IMR-90 (cell line): Measurements from ENCODE around the gene MIER3. TPM values are rescaled to one million over a fixed set of nuclear protein-coding genes. Genes with fewer than 3 reads are reported as not detected.
A peak's percentile ranks its signal among the peaks of the same experiment; 100 is the strongest.

ENCODE experiments used
- ATAC-seq: fragments of 200-7000 bp; cut with Tn5 transposase; 2 replicates; pipeline ENCODE4 v1.9.1; 2020; ENCODE audit warnings: low read depth, mild to moderate bottlenecking, moderate library complexity
- BruUV-seq: library from RNA; stranded (reverse); fragments of 400-500 nt; replicated peaks from 2 replicates; lab custom pipeline; 2021; lab: Mats Ljungman, UMichigan
- CTCF ChIA-PET: fragments of 300-600 bp; formaldehyde crosslinking; extraction: SDS; loops from one replicate; lab custom pipeline; 2021; ENCODE audit warnings: antibody characterized with exemption; lab: Yijun Ruan, JAX
- POLR2A ChIA-PET: fragments of 300-600 bp; sonication (Branson Sonifier 250); formaldehyde crosslinking; loops from one replicate; lab custom pipeline; 2022; ENCODE audit warnings: antibody characterized with exemption; ENCODE audit not compliant: unreplicated experiment; lab: Charles Lee
- DNase-seq: peaks from one replicate; pipeline ENCODE4 v3.0.0; 2013
- H2AFZ ChIP-seq: replicated peaks from 2 replicates; pipeline ENCODE3; 2013; ENCODE audit warnings: low read length, mild to moderate bottlenecking; ENCODE audit not compliant: poor library complexity
- H2AK5ac ChIP-seq: 2 replicates; pipeline ENCODE4 v1.6.1; 2013; ENCODE audit warnings: low read depth, low read length, inconsistent platforms
- H2AK9ac ChIP-seq: replicated peaks from 2 replicates; pipeline ENCODE3; 2013; ENCODE audit warnings: mild to moderate bottlenecking, low read depth, low read length, moderate library complexity; ENCODE audit not compliant: poor library complexity
- H2BK120ac ChIP-seq: 2 replicates; pipeline ENCODE4 v1.6.1; 2013; ENCODE audit warnings: low read depth, low read length, inconsistent platforms
- H2BK15ac ChIP-seq: 3 replicates; pipeline ENCODE4 v1.6.1; 2013; ENCODE audit warnings: low read depth, low read length, inconsistent platforms
- H2BK20ac ChIP-seq: 2 replicates; pipeline ENCODE4 v1.6.1; 2013; ENCODE audit warnings: low read depth, mild to moderate bottlenecking, inconsistent platforms, low read length, moderate library complexity
- H2BK5ac ChIP-seq: 2 replicates; pipeline ENCODE4 v1.6.1; 2013; ENCODE audit warnings: mild to moderate bottlenecking, low read depth, low read length, inconsistent platforms; ENCODE audit not compliant: poor library complexity, severe bottlenecking
- H3K14ac ChIP-seq: replicated peaks from 2 replicates; pipeline ENCODE4 v1.6.1; 2013; ENCODE audit warnings: low read depth, low read length, inconsistent platforms
- H3K18ac ChIP-seq: 2 replicates; pipeline ENCODE4 v1.6.1; 2013; ENCODE audit warnings: low read depth, low read length, control low read depth
- H3K23ac ChIP-seq: 2 replicates; pipeline ENCODE4 v1.6.1; 2013; ENCODE audit warnings: low read depth, low read length, inconsistent platforms
- H3K27ac ChIP-seq: 2 replicates; pipeline ENCODE4 v1.5.1; 2013; ENCODE audit warnings: mild to moderate bottlenecking, control low read depth, low read length; ENCODE audit not compliant: insufficient read depth
- H3K27me3 ChIP-seq: 2 replicates; pipeline ENCODE4 v1.6.1; 2013; ENCODE audit warnings: low read length; ENCODE audit not compliant: control insufficient read depth, insufficient read depth
- H3K36me3 ChIP-seq: 2 replicates; pipeline ENCODE4 v1.6.1; 2013; ENCODE audit warnings: low read length, mixed read lengths; ENCODE audit not compliant: control insufficient read depth, insufficient read depth
- H3K4ac ChIP-seq: 2 replicates; pipeline ENCODE4 v1.6.1; 2013; ENCODE audit warnings: low read depth, low read length, inconsistent platforms
- H3K4me1 ChIP-seq: 2 replicates; pipeline ENCODE4 v1.6.1; 2013; ENCODE audit warnings: low read length, mixed read lengths; ENCODE audit not compliant: control insufficient read depth, insufficient read depth
- H3K4me2 ChIP-seq: 2 replicates; pipeline ENCODE4 v1.6.1; 2013; ENCODE audit warnings: low read depth, mild to moderate bottlenecking, control low read depth, low read length, moderate library complexity
- H3K4me3 ChIP-seq: 2 replicates; pipeline ENCODE4 v1.5.1; 2013; ENCODE audit warnings: low read depth, mild to moderate bottlenecking, control low read depth, low read length, moderate library complexity; ENCODE audit not compliant: insufficient read depth
- H3K56ac ChIP-seq: 2 replicates; pipeline ENCODE4 v1.6.1; 2013; ENCODE audit warnings: low read length, inconsistent platforms; ENCODE audit not compliant: insufficient read depth; ENCODE audit errors: extremely low read depth
- H3K79me1 ChIP-seq, 2 experiments: 2 replicates each; pipeline ENCODE4 v1.6.1; 2013; ENCODE audit warnings: low read length in 2 of 2, inconsistent platforms in 1 of 2, low read depth in 1 of 2
- H3K9ac ChIP-seq: 2 replicates; pipeline ENCODE4 v1.6.1; 2013; ENCODE audit warnings: low read depth, low read length, control low read depth
- H3K9me1 ChIP-seq: 2 replicates; pipeline ENCODE4 v1.6.1; 2013; ENCODE audit warnings: low read length, inconsistent platforms; ENCODE audit not compliant: insufficient read depth
- H3K9me3 ChIP-seq: 2 replicates; pipeline ENCODE4 v1.6.1; 2013; ENCODE audit warnings: low read length; ENCODE audit not compliant: control insufficient read depth, insufficient read depth
- H4K20me1 ChIP-seq: 2 replicates; pipeline ENCODE4 v1.6.1; 2013; ENCODE audit warnings: low read length, inconsistent platforms; ENCODE audit not compliant: insufficient read depth
- H4K5ac ChIP-seq: 2 replicates; pipeline ENCODE4 v1.6.1; 2013; ENCODE audit warnings: mild to moderate bottlenecking, low read depth, low read length, control low read depth
- H4K8ac ChIP-seq, 2 experiments: 2 replicates each; pipeline ENCODE4 v1.6.1; 2013; ENCODE audit warnings: low read depth in 2 of 2, low read length in 2 of 2, control low read depth in 1 of 2, inconsistent platforms in 1 of 2
- H4K91ac ChIP-seq: 2 replicates; pipeline ENCODE4 v1.6.1; 2013; ENCODE audit warnings: low read depth, low read length, inconsistent platforms; ENCODE audit not compliant: insufficient read depth
- CEBPB ChIP-seq: IDR thresholded peaks from 2 replicates; pipeline ENCODE4 v1.6.1; 2012; ENCODE audit warnings: low read depth, low read length, improper control_type of control experiment
- ELK1 ChIP-seq: fragments of 150-350 bp; IDR thresholded peaks from 2 replicates; pipeline ENCODE4 v1.6.1; 2016; ENCODE audit warnings: low read depth, mild to moderate bottlenecking, low read length, moderate library complexity, borderline replicate concordance
- FOS ChIP-seq: fragments of 150-350 bp; IDR thresholded peaks from 2 replicates; pipeline ENCODE4 v1.6.1; 2016; ENCODE audit warnings: low read depth, low read length
- NFE2L2 ChIP-seq: fragments of 150-350 bp; IDR thresholded peaks from 2 replicates; pipeline ENCODE4 v1.6.1; 2016; ENCODE audit warnings: low read depth, mild to moderate bottlenecking, low read length
- RAD21 ChIP-seq: IDR thresholded peaks from 2 replicates; pipeline ENCODE4 v1.6.1; 2012; ENCODE audit warnings: low read length, improper control_type of control experiment
- WGBS, 2 experiments: methylation state at CpG; one replicate each; pipeline versions ENCODE4 v1.1.5 to v1.1.7; 2013; ENCODE audit warnings: missing lambda C conversion rate in 2 of 2; ENCODE audit not compliant: insufficient read length in 1 of 2; ENCODE audit errors: extremely low coverage in 2 of 2; 5-methylcytosine and 5-hydroxymethylcytosine counted together
- dilution Hi-C: fragments of 300-500 bp; cut with HindIII; formaldehyde crosslinking; loops from one replicate; pipeline ENCODE4 v1.14.3; 2018; ENCODE audit warnings: low sequenced_read_pairs; ENCODE audit not compliant: unreplicated experiment
- in situ Hi-C: fragments of 300-500 bp; cut with MboI; formaldehyde crosslinking; loops from 3 replicates; pipeline ENCODE4 v1.14.3; 2019; ENCODE audit warnings: low sequenced_read_pairs, inconsistent platforms, mixed read lengths
- intact Hi-C: fragments of 100-400 bp; cut with micrococcal nuclease; formaldehyde crosslinking; loops from 2 replicates; pipeline ENCODE4 v1.10.0; 2022
- polyA plus RNA-seq, 3 experiments: library from polyadenylated mRNA; depleted of rRNA; stranded (reverse); fragments of >200 nt; gene quantifications; 2 replicates each; pipeline ENCODE4 v1.2.3, GENCODE V29; 2012; ENCODE audit warnings: low replicate concordance in 1 of 3
- total RNA-seq: library from RNA; depleted of rRNA; stranded (reverse); fragments of >200 nt; gene quantifications from 2 replicates; pipeline ENCODE4 v1.2.3, GENCODE V29; 2012

Gene MIER3
- total and polyA plus RNA-seq, 2 of the 4 experiments (the other 2 are of a cell fraction), result 6.4 to 22.9 TPM

- CTCF ChIA-PET, result no interaction called here
- Histone ChIP-seq H3K4me3 (no peak overlapping the region), H3K27ac (no peak overlapping the region), H4K91ac (no peak overlapping the region), H3K9me3 (no peaks in the 10 kb centered on the region), H3K79me1 (peaks cover 6 to 9% of the 10 kb centered on the region in 2 experiments; a peak in 3 of 4 replicates), H3K4ac (no peak overlapping the region), H3K4me1 (no peaks in the 10 kb centered on the region), H4K8ac (no peak overlapping the region), H3K9ac (no peak overlapping the region), H3K27me3 (no peaks in the 10 kb centered on the region), H4K5ac (no peak overlapping the region), H4K20me1 (no peaks in the 10 kb centered on the region), H2AFZ (no peak overlapping the region), H3K4me2 (no peak overlapping the region), H2BK15ac (no peak overlapping the region), H2BK120ac (no peak overlapping the region), H3K18ac (no peak overlapping the region), H3K14ac (no peak overlapping the region), H2BK5ac (no peak overlapping the region), H3K56ac (no peak overlapping the region), H3K36me3 (peaks cover 19% of the 10 kb centered on the region), H3K23ac (no peak overlapping the region), H2AK9ac (no peak overlapping the region), H3K9me1 (no peaks in the 10 kb centered on the region), H2BK20ac (no peak overlapping the region), H2AK5ac (no peak overlapping the region)
- no peak for TF ChIP-seq ELK1
- no peak for TF ChIP-seq NFE2L2
- TF ChIP-seq FOS, result no peak
- TF ChIP-seq RAD21, result no peak
- TF ChIP-seq CEBPB, result peak; percentile 47; the same call in 1 of the 2 replicates
- WGBS, 2 experiments, result no CpG with 5 or more reads among the region's 1 CpG
- ATAC-seq (no peak), DNase-seq (no peak)
- POLR2A ChIA-PET, result interaction anchor here (0.6 kb wide), 1 partner anchor 31 kb away, joined by 3 read pairs; no protein-coding TSS in a partner anchor
- intact Hi-C loops, result no loop called here
- dilution Hi-C loops, result no loop called here
- in situ Hi-C loops, result loop anchor here (25.0 kb wide), 1 partner anchor 1542 kb away; the partner anchor contains the start of gene PLK2
- no TSS peak for BruUV-seq
Measured at GRCh38 chr5:56919942-56920662, 31.8 kb downstream of the MIER3 start.
